ENCODE results near the gene CCDC74B. TPM values are rescaled to one million over a fixed set of nuclear protein-coding genes. Genes with fewer than 3 reads are reported as not detected.
A peak's percentile ranks its signal among the peaks of the same experiment; 100 is the strongest.
"Not testable (repeated sequence)": the region's sequence is repeated elsewhere in the genome, so short reads cannot be mapped to it uniquely, and the experiment has no call there.

Gene CCDC74B
- polyA plus RNA-seq, 1 donor (not counting 4 experiments of a cell fraction or from before 2014, with no cell fraction given) = 0.52 TPM

DNA sequence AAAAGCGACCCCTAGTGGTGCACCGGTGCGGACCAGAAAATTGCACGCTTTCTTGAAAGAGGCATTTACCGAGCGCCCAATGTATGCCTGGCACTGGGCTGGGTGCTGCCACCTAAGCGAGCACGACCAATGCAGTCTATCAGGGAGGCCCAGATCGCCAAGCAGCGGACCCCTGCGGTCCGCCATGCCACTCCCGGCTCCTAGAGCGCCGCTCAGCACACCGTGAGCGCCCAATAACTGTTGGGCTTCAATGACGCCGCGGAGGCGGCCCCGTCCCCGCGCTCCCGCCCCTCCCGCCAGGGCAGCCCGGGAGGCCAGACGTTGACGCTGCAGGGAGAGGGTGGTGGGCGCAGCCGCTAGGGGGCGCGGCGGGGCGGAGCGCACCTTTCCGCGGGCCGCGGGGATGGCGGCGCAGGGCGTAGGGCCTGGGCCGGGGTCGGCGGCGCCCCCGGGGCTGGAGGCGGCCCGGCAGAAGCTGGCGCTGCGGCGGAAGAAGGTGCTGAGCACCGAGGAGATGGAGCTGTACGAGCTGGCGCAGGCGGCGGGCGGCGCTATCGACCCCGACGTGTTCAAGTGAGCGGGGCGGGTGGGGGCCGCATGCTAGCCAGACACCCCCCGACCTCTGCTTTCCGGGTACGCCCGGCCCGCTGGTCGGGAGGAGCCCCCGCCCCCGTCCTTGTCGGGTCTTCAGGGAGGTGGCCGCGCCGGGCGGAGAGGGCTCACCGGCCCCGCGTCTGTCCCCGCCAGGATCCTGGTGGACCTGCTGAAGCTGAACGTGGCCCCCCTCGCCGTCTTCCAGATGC, 37.2 kb upstream of the CCDC74B start, which contains the start of gene MZT2B:
TSS of gene MZT2B (plus strand) at position 383 of the 803 bp plus-strand sequence. CDS start at position 404, 21 bp downstream.
- H3K4me2 ChIP-seq (ENCODE audit: control insufficient read depth, extremely low read depth, insufficient read depth, low read depth, low read length) = peak within 1 kb of the TSS; percentile 93
- FAIRE-seq; H3K9me3 ChIP-seq (ENCODE audit: control insufficient read depth, low read depth, low read length); H3K27me3 ChIP-seq (ENCODE audit: control insufficient read depth, extremely low read depth, insufficient read depth, low read length); H3K9me1 ChIP-seq (ENCODE audit: control insufficient read depth, extremely low read depth, insufficient read depth, low read length); dilution Hi-C loops (cut with MboI; ENCODE audit: extremely low pct_ligation_motif_present, low sequenced_read_pairs); H4K20me1 ChIP-seq (ENCODE audit: control insufficient read depth, extremely low read depth, insufficient read depth, low read length): not testable (repeated sequence)
- H3K4me1 ChIP-seq (ENCODE audit: control insufficient read depth, extremely low read depth, insufficient read depth, low read length) = peaks cover 12% of the 10 kb centered on the region
- TF ChIP-seq, protein P1, sequence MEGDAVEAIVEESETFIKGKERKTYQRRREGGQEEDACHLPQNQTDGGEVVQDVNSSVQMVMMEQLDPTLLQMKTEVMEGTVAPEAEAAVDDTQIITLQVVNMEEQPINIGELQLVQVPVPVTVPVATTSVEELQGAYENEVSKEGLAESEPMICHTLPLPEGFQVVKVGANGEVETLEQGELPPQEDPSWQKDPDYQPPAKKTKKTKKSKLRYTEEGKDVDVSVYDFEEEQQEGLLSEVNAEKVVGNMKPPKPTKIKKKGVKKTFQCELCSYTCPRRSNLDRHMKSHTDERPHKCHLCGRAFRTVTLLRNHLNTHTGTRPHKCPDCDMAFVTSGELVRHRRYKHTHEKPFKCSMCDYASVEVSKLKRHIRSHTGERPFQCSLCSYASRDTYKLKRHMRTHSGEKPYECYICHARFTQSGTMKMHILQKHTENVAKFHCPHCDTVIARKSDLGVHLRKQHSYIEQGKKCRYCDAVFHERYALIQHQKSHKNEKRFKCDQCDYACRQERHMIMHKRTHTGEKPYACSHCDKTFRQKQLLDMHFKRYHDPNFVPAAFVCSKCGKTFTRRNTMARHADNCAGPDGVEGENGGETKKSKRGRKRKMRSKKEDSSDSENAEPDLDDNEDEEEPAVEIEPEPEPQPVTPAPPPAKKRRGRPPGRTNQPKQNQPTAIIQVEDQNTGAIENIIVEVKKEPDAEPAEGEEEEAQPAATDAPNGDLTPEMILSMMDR (optimal IDR thresholded peaks at IDR 0.05 in 1 of 3, IDR thresholded peaks at IDR 0.05 in 1 of 3, conservative IDR thresholded peaks at IDR 0.05 in 1 of 3; ENCODE audit: extremely low read depth in 1 of 3, insufficient read depth in 2 of 3, low read length in 3 of 3) = peak; percentile 40 to 73 (median 58)
- H3K9ac ChIP-seq (ENCODE audit: control insufficient read depth, extremely low read depth, insufficient read depth, low read length) = peak within 1 kb of the TSS; percentile 92
- H3K27ac ChIP-seq (ENCODE audit: control insufficient read depth, insufficient read depth, low read length) = peak within 1 kb of the TSS; percentile 86
- peak within 1 kb of the TSS; percentile 92 for H2AFZ ChIP-seq (ENCODE audit: control insufficient read depth, low read length)
- H3K36me3 ChIP-seq (ENCODE audit: control insufficient read depth in 2 of 2, extremely low read depth in 1 of 2, insufficient read depth in 2 of 2, low read length in 2 of 2) = peaks cover 0 to 12% of the 10 kb centered on the region in 2 experiments
- H3K79me2 ChIP-seq (ENCODE audit: control insufficient read depth, insufficient read depth, low read length) = peaks cover 71% of the 10 kb centered on the region
- peak; percentile 1 for DNase-seq (ENCODE audit: low read depth, low spot score)
- H3K4me3 ChIP-seq (ENCODE audit: control insufficient read depth in 2 of 3, extremely low read depth in 1 of 3, insufficient read depth in 2 of 3, low read depth in 1 of 3, low read length in 3 of 3) = peak within 1 kb of the TSS; percentile 88 to 99 (median 90)

DNA sequence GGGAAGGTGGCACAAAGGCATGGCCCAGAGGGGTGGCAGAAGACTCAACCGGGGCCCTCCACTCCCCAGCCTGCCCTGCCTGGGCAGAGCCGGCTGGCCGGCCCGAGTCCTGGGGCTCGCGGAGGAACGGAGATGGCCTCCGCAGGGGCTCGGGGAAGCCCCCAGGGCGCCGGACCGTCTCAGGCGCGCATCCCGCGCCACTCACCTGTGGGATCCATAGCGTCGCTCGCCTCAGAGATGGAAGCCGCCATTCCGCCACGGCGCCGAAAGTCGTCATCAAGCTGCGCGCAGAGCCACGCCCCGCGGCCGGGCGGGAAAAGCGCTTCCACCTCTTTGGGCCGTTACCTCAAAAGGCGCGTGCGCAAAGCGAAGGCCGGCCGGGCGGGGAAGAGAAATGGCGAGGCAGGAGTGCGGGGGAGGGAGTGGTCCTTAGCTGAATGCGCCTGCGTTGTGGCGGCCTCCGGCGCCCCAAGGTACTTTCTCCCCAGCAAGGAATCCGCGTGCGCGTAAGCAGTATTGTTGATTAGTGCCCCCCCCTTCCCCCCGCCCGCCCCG, 36.5 kb upstream of the CCDC74B start, which contains the start of gene SMPD4:
TSS of gene SMPD4 (minus strand) at position 278 of the 555 bp plus-strand sequence. CDS start 5,010 bp downstream, outside the sequence.
- no peak for FAIRE-seq
- dilution Hi-C loops (cut with MboI; ENCODE audit: extremely low pct_ligation_motif_present, low sequenced_read_pairs) = no loop called here
- DNase-seq (ENCODE audit: low read depth, low spot score) = peak; percentile 58
- peaks cover 12% of the 10 kb centered on the region for H3K4me1 ChIP-seq (ENCODE audit: control insufficient read depth, extremely low read depth, insufficient read depth, low read length)
- peaks cover 77% of the 10 kb centered on the region for H3K79me2 ChIP-seq (ENCODE audit: control insufficient read depth, insufficient read depth, low read length)
- H3K9ac ChIP-seq (ENCODE audit: control insufficient read depth, extremely low read depth, insufficient read depth, low read length) = peak within 1 kb of the TSS; percentile 92
- H3K9me1 ChIP-seq (ENCODE audit: control insufficient read depth, extremely low read depth, insufficient read depth, low read length) = peaks cover 4% of the 10 kb centered on the region
- TF ChIP-seq, protein P1 (optimal IDR thresholded peaks at IDR 0.05 in 1 of 3, IDR thresholded peaks at IDR 0.05 in 1 of 3, conservative IDR thresholded peaks at IDR 0.05 in 1 of 3; ENCODE audit: extremely low read depth in 1 of 3, insufficient read depth in 2 of 3, low read length in 3 of 3) = no peak
- no peak for TF ChIP-seq EZH2 (IDR thresholded peaks at IDR 0.05; ENCODE audit: low read length)
- peak within 1 kb of the TSS; percentile 92 for H2AFZ ChIP-seq (ENCODE audit: control insufficient read depth, low read length)
- H4K20me1 ChIP-seq (ENCODE audit: control insufficient read depth, extremely low read depth, insufficient read depth, low read length) = no peaks in the 10 kb centered on the region
- H3K27ac ChIP-seq (ENCODE audit: control insufficient read depth, insufficient read depth, low read length) = peak within 1 kb of the TSS; percentile 86
- no peaks in the 10 kb centered on the region for H3K27me3 ChIP-seq (ENCODE audit: control insufficient read depth, extremely low read depth, insufficient read depth, low read length)
- H3K36me3 ChIP-seq (ENCODE audit: control insufficient read depth in 2 of 2, extremely low read depth in 1 of 2, insufficient read depth in 2 of 2, low read length in 2 of 2) = peaks cover 1 to 12% of the 10 kb centered on the region in 2 experiments
- no peaks in the 10 kb centered on the region for H3K9me3 ChIP-seq (ENCODE audit: control insufficient read depth, low read depth, low read length)
- H3K4me2 ChIP-seq (ENCODE audit: control insufficient read depth, extremely low read depth, insufficient read depth, low read depth, low read length) = peak within 1 kb of the TSS; percentile 93
- H3K4me3 ChIP-seq (ENCODE audit: control insufficient read depth in 2 of 3, extremely low read depth in 1 of 3, insufficient read depth in 2 of 3, low read depth in 1 of 3, low read length in 3 of 3) = peak within 1 kb of the TSS; percentile 88 to 99 (median 90)

DNA sequence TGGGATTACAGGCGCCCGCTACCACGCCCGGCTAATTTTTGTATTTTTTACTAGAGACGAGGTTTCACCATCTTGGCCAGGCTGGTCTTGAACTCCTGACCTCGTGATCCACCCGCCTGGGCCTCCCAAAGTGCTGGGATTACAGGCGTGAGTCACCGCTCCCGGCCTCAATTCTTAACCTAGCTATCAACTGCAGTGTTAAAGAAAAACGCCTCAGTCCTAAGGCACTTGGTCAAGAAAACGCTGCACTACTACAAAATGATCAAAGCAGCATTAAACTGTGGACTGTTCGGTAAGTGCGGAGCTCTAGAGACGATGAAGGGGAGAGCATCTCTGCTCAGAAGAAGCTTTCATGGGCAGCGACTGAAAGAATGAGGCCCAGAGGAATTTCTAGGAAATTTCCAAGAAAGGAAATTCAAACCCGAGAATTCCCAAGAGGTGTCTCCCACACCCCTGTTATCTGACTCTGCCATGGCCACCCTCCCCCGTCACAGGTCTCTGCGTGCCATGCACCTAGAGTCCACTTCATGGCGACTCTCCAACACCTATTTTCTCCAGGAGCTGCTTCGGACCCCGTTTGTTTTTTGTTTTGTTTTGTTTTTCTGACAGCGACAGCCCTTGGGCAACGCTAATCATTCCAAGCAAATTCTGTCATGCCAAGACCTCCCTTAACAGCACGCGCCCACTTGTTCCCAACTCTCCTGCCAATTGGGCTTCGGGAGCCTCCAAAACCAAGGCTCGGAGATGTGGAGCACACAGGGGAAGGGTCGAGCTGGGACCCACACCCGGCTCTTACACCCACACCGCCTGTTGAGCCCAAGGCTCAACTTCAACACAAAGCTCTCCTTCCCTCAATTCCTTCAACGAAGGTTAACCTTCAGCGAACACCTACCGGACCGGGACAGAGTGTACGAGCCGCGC, 35.8 kb upstream of the CCDC74B start:
- DNase-seq (ENCODE audit: low read depth, low spot score); FAIRE-seq; H3K27me3 ChIP-seq (ENCODE audit: control insufficient read depth, extremely low read depth, insufficient read depth, low read length); H3K9me3 ChIP-seq (ENCODE audit: control insufficient read depth, low read depth, low read length); H3K9me1 ChIP-seq (ENCODE audit: control insufficient read depth, extremely low read depth, insufficient read depth, low read length); H4K20me1 ChIP-seq (ENCODE audit: control insufficient read depth, extremely low read depth, insufficient read depth, low read length); dilution Hi-C loops (cut with MboI; ENCODE audit: extremely low pct_ligation_motif_present, low sequenced_read_pairs): not testable (repeated sequence)
- H3K79me2 ChIP-seq (ENCODE audit: control insufficient read depth, insufficient read depth, low read length) = peaks cover 75% of the 10 kb centered on the region
- peak overlapping the region; percentile 92 for H3K9ac ChIP-seq (ENCODE audit: control insufficient read depth, extremely low read depth, insufficient read depth, low read length)
- H3K36me3 ChIP-seq (ENCODE audit: control insufficient read depth in 2 of 2, extremely low read depth in 1 of 2, insufficient read depth in 2 of 2, low read length in 2 of 2) = peaks cover 4 to 12% of the 10 kb centered on the region in 2 experiments
- peaks cover 12% of the 10 kb centered on the region for H3K4me1 ChIP-seq (ENCODE audit: control insufficient read depth, extremely low read depth, insufficient read depth, low read length)
- H3K27ac ChIP-seq (ENCODE audit: control insufficient read depth, insufficient read depth, low read length) = peak overlapping the region; percentile 86
- H3K4me2 ChIP-seq (ENCODE audit: control insufficient read depth, extremely low read depth, insufficient read depth, low read depth, low read length) = peak overlapping the region; percentile 93
- peak overlapping the region; percentile 88 to 99 (median 90) for H3K4me3 ChIP-seq (ENCODE audit: control insufficient read depth in 2 of 3, extremely low read depth in 1 of 3, insufficient read depth in 2 of 3, low read depth in 1 of 3, low read length in 3 of 3)
- peak overlapping the region; percentile 80 for H2AFZ ChIP-seq (ENCODE audit: control insufficient read depth, low read length)
